ENCODE measurements around the gene LRRN2.

The LRRN2 gene

GRCh38 chr1:204714861-204715511 lies 29.4 kb upstream of the LRRN2 start:
- H3K27ac ChIP-seq = no peak overlapping the region
- no peaks in the 10 kb centered on the region for H3K9me3 ChIP-seq
- H3K27me3 ChIP-seq = peaks cover 40% of the 10 kb centered on the region
- H3K4me1 ChIP-seq (ENCODE audit: control insufficient read depth in 1 of 2, insufficient read depth in 1 of 2, low read depth in 1 of 2, low read length in 1 of 2) = no peaks in the 10 kb centered on the region
- no peak overlapping the region for H3K4me3 ChIP-seq (ENCODE audit: low read depth in 1 of 2, low read length in 1 of 2)
- no peak for TF ChIP-seq CTCF (IDR thresholded peaks at IDR 0.05)
- H3K36me3 ChIP-seq = no peaks in the 10 kb centered on the region

- Histone ChIP-seq H3K9me3 (no peaks in the 10 kb centered on the region), H3K36me3 (no peaks in the 10 kb centered on the region), H3K27me3 (peaks cover 46% of the 10 kb centered on the region), H3K4me3 (ENCODE audit: low read depth in 1 of 2, low read length in 1 of 2) (no peak overlapping the region), H3K4me1 (ENCODE audit: control insufficient read depth in 1 of 2, insufficient read depth in 1 of 2, low read depth in 1 of 2, low read length in 1 of 2) (no peaks in the 10 kb centered on the region), H3K27ac (no peak overlapping the region)
- no peak for TF ChIP-seq CTCF (IDR thresholded peaks at IDR 0.05)
These were observed 28.8 kb upstream of the LRRN2 start for GRCh38 chr1:204714194-204714860.

GRCh38 chr1:204713541-204713940 lies 28.0 kb upstream of the LRRN2 start:
- H3K36me3 ChIP-seq = no peaks in the 10 kb centered on the region
- no peak for TF ChIP-seq CTCF (IDR thresholded peaks at IDR 0.05)

GRCh38 chr1:204712708-204713430 lies 27.3 kb upstream of the LRRN2 start:
- no peak for TF ChIP-seq CTCF (IDR thresholded peaks at IDR 0.05)
- H3K27ac ChIP-seq = no peak overlapping the region
- H3K9me3 ChIP-seq = no peaks in the 10 kb centered on the region
- H3K36me3 ChIP-seq = no peaks in the 10 kb centered on the region
- no peaks in the 10 kb centered on the region for H3K4me1 ChIP-seq (ENCODE audit: control insufficient read depth in 1 of 2, insufficient read depth in 1 of 2, low read depth in 1 of 2, low read length in 1 of 2)
- peaks cover 52% of the 10 kb centered on the region for H3K27me3 ChIP-seq
- H3K4me3 ChIP-seq (ENCODE audit: low read depth in 1 of 2, low read length in 1 of 2) = no peak overlapping the region

More at GRCh38 chr1:204713541-204713940, 28.0 kb upstream of the LRRN2 start:
- Histone ChIP-seq H3K4me3 (ENCODE audit: low read depth in 1 of 2, low read length in 1 of 2) (no peak overlapping the region), H3K4me1 (ENCODE audit: control insufficient read depth in 1 of 2, insufficient read depth in 1 of 2, low read depth in 1 of 2, low read length in 1 of 2) (no peaks in the 10 kb centered on the region), H3K9me3 (no peaks in the 10 kb centered on the region), H3K27me3 (peaks cover 52% of the 10 kb centered on the region), H3K27ac (no peak overlapping the region)

GRCh38 chr1:204711947-204712701 lies 26.6 kb upstream of the LRRN2 start:
- peaks cover 52% of the 10 kb centered on the region for H3K27me3 ChIP-seq
- no peaks in the 10 kb centered on the region for H3K4me1 ChIP-seq (ENCODE audit: control insufficient read depth in 1 of 2, insufficient read depth in 1 of 2, low read depth in 1 of 2, low read length in 1 of 2)
- H3K27ac ChIP-seq = no peak overlapping the region
- H3K4me3 ChIP-seq (ENCODE audit: low read depth in 1 of 2, low read length in 1 of 2) = no peak overlapping the region
- TF ChIP-seq CTCF (IDR thresholded peaks at IDR 0.05) = no peak
- no peaks in the 10 kb centered on the region for H3K36me3 ChIP-seq
- no peaks in the 10 kb centered on the region for H3K9me3 ChIP-seq
